Esophagus muscularis mucosa (tissue), 4 donors: ENCODE results near the gene SLC10A6. TPM values are rescaled to one million over a fixed set of nuclear protein-coding genes. Genes with fewer than 3 reads are reported as not detected.

Source experiments
- DNase-seq: peaks from one replicate; pipeline ENCODE4 v3.0.0-alpha.2; 2017; ENCODE audit errors: extremely low spot score
- H3K27ac ChIP-seq, 4 donors: fragments of 200-600 bp; sonication (generic); replicated peaks in 1 of 4; 1 replicate in 3 of 4; 2 replicates in 1 of 4; pipeline ENCODE4 v1.5.1; 2016 to 2019; ENCODE audit warnings: mild to moderate bottlenecking in 1 of 4
- H3K27me3 ChIP-seq, 4 donors: fragments of 200-600 bp; sonication (generic); one replicate each; pipeline versions ENCODE4 v1.5.1 to v1.6.0; 2016 to 2019
- H3K36me3 ChIP-seq, 4 donors: fragments of 200-600 bp; sonication (generic); one replicate each; pipeline ENCODE4 v1.5.1; 2016 to 2019
- H3K4me1 ChIP-seq, 4 donors: fragments of 200-600 bp; sonication (generic); one replicate each; pipeline ENCODE4 v1.5.1; 2016 to 2019
- H3K4me3 ChIP-seq, 4 donors: fragments of 200-600 bp; sonication (generic); 1 replicate in 2 of 4; 2 replicates in 2 of 4; pipeline ENCODE4 v1.5.1; 2016 to 2019; ENCODE audit warnings: mild to moderate bottlenecking in 4 of 4, moderate library complexity in 1 of 4
- H3K9me3 ChIP-seq, 4 donors: fragments of 200-600 bp; sonication (generic); 1 replicate in 3 of 4; 2 replicates in 1 of 4; pipeline ENCODE4 v1.5.1; 2016 to 2019
- CTCF ChIP-seq, 3 experiments: fragments of 200-600 bp in 2 of 3; fragments of 450-650 bp in 1 of 3; sonication (generic) in 2 of 3; IDR thresholded peaks; one replicate each; pipeline ENCODE4 v1.5.1; 2017 to 2019; ENCODE audit warnings: antibody characterized with exemption in 3 of 3, mild to moderate bottlenecking in 2 of 3, moderate library complexity in 1 of 3
- EP300 ChIP-seq: sonication (generic); formaldehyde crosslinking; IDR thresholded peaks from one replicate; pipeline ENCODE4 v1.6.1; 2017; ENCODE audit warnings: antibody characterized with exemption
- POLR2A ChIP-seq: fragments of 450-650 bp; IDR thresholded peaks from one replicate; pipeline ENCODE4 v1.6.1; 2017; ENCODE audit warnings: antibody characterized with exemption, moderate library complexity, mild to moderate bottlenecking, low read depth
- POLR2AphosphoS5 ChIP-seq, 2 donors: sonication (generic); formaldehyde crosslinking; IDR thresholded peaks; one replicate each; pipeline ENCODE4 v1.6.1; 2017; ENCODE audit warnings: antibody characterized with exemption in 2 of 2
- WGBS: methylation state at CpG from one replicate; pipeline ENCODE4 v1.1.5; 2018; 5-methylcytosine and 5-hydroxymethylcytosine counted together
- intact Hi-C: fragments of 100-400 bp; cut with DNase I; formaldehyde crosslinking; loops from one replicate; pipeline ENCODE4 v1.15.1; 2023
- total RNA-seq, 4 donors: library from RNA; depleted of rRNA; stranded (reverse); fragments of >200 nt; gene quantifications; one replicate each; pipeline versions ENCODE4 v1.1.0 to v1.2.1, GENCODE V29; 2016

SLC10A6 gene
- total RNA-seq, 4 donors from 2014 or later, result 1.8 to 8.4 (median 3.4) TPM; not detected in 1

DNA sequence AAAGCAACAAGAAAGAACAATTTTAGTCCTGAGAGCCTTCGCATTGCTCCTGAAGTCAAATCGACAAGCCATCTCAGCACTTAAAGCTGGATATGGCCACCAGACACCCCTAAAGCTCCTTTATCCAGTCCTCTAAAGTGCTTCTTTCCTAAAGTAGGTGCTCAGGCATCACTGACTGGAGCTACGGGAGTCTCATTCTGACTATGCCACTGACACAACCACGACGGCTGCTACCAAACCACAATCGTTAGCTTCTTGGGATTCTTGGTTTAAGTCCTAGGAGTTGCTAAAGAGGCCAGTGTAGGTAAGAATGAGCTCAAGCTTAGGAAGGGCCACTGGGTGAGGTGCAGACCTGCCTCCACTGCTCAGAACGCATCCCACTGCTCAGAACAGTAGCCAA, 1.0 kb downstream of the SLC10A6 start:
- DNase-seq, result no peak
- Histone ChIP-seq H3K27me3 (no peaks in the 10 kb centered on the region), H3K4me3 (peak overlapping the region; percentile 25 to 35 (median 30)), H3K27ac (peak overlapping the region; percentile 25 to 63 (median 32)), H3K9me3 (no peaks in the 10 kb centered on the region), H3K4me1 (peaks cover 0 to 17% (median 6%) of the 10 kb centered on the region in 4 donors), H3K36me3 (no peaks in the 10 kb centered on the region)
- TF ChIP-seq POLR2A (no peak), POLR2AphosphoS5 (IDR thresholded peaks at IDR 0.05) (no peak), EP300 (no peak), CTCF (IDR thresholded peaks at IDR 0.05) (no peak)
- intact Hi-C loops, result no loop called here
- WGBS, result 52% methylated on average over 3 of the region's 7 CpGs

GRCh38 chr4:86847571-86847970, 1.6 kb downstream of the SLC10A6 start:
- H3K27ac ChIP-seq, result peak overlapping the region in 1 of 4 donors; percentile 63
- TF ChIP-seq POLR2A, result no peak
- no peak for TF ChIP-seq CTCF (IDR thresholded peaks at IDR 0.05)
- TF ChIP-seq EP300, result no peak
- no peak for TF ChIP-seq POLR2AphosphoS5 (IDR thresholded peaks at IDR 0.05)
- H3K27me3 ChIP-seq, result no peaks in the 10 kb centered on the region
- intact Hi-C loops, result no loop called here
- DNase-seq, result no peak
- peaks cover 0 to 17% (median 6%) of the 10 kb centered on the region in 4 donors for H3K4me1 ChIP-seq
- WGBS, result 76% methylated on average over 4 of the region's 4 CpGs
- peak overlapping the region; percentile 25 to 35 (median 30) for H3K4me3 ChIP-seq
- H3K9me3 ChIP-seq, result no peaks in the 10 kb centered on the region
- H3K36me3 ChIP-seq, result no peaks in the 10 kb centered on the region

DNA sequence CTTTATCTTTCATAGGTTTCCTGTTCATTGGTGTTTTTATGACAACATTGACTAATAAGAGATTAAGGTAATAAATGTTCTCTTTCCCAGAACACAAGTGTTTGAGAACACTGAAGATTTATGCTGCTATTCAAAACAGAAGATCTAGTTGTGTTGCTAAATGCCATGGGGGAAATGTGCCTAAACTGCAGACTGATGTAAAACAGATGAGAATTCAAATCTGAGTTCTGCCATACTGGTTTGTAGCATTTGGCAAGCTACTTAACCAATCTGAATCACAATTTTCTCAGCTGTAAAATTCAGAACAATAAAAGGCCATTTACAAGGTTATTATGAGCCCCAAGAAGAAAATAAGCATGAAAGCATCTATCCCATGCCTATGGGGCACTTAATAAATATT, 2.3 kb downstream of the SLC10A6 start:
- H3K36me3 ChIP-seq, result no peaks in the 10 kb centered on the region
- no peak for DNase-seq
- H3K27me3 ChIP-seq, result no peaks in the 10 kb centered on the region
- peaks cover 0 to 17% (median 6%) of the 10 kb centered on the region in 4 donors for H3K4me1 ChIP-seq
- intact Hi-C loops, result no loop called here
- no peak overlapping the region for H3K27ac ChIP-seq
- H3K9me3 ChIP-seq, result no peaks in the 10 kb centered on the region
- TF ChIP-seq EP300 (no peak), POLR2A (no peak), POLR2AphosphoS5 (IDR thresholded peaks at IDR 0.05) (no peak), CTCF (IDR thresholded peaks at IDR 0.05) (no peak)
- H3K4me3 ChIP-seq, result peak overlapping the region in 3 of 4 donors; percentile 25 to 35 (median 30)

DNA sequence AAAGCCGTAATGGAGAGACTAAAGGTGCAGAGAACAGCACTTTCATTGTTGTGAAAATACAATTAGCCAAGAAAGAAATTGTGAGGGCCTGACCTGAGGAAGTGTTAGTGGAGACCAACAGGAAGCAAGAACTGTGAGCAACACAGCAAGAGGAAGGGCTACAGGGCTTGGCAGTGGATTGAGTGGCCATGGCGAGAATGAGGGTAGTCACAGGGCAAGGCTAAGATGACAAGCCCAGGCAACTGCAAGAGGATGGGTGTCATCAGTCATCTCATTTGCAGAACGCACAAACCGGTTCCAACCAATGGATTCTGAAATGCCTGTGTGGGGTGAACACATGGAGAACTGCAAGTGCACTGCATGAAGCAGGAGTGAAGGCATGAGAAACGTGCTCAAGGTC, 3.6 kb downstream of the SLC10A6 start:
- Histone ChIP-seq H3K4me1 (peaks cover 0 to 17% (median 6%) of the 10 kb centered on the region in 4 donors), H3K36me3 (no peaks in the 10 kb centered on the region), H3K27ac (no peak overlapping the region), H3K27me3 (no peaks in the 10 kb centered on the region), H3K9me3 (no peaks in the 10 kb centered on the region), H3K4me3 (no peak overlapping the region)
- no peak for DNase-seq
- 82% methylated on average over 5 of the region's 5 CpGs for WGBS
- TF ChIP-seq CTCF (IDR thresholded peaks at IDR 0.05) (no peak), POLR2AphosphoS5 (IDR thresholded peaks at IDR 0.05) (no peak), EP300 (no peak), POLR2A (no peak)
- intact Hi-C loops, result no loop called here

DNA sequence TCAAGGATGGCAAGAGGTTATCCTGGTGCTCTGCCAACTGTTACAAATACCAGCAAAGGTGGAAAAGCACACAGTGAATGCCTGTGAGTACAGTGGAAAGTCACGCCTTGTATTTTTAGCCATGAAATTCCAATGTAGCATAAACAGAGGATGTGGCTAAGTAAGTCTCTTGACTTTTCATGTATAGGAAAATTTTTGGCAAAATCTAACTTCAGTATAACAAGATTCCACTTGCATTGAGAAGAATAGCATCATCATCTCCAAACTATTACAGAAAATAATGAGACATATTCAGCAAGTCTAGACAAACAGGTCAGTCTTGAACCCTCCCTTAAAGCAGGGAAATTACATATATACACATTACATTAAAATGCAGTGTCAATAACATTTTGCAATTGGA, 7.9 kb downstream of the SLC10A6 start:
- H3K27me3 ChIP-seq, result no peaks in the 10 kb centered on the region
- intact Hi-C loops, result no loop called here
- 89% methylated on average over 1 of the region's 1 CpG for WGBS
- TF ChIP-seq POLR2A, result no peak
- no peak for TF ChIP-seq EP300
- no peak for TF ChIP-seq CTCF (IDR thresholded peaks at IDR 0.05)
- TF ChIP-seq POLR2AphosphoS5 (IDR thresholded peaks at IDR 0.05), result no peak
- no peak overlapping the region for H3K27ac ChIP-seq
- no peak for DNase-seq
- H3K4me1 ChIP-seq, result peaks cover 0 to 23% (median 14%) of the 10 kb centered on the region in 4 donors
- H3K4me3 ChIP-seq, result no peak overlapping the region
- H3K36me3 ChIP-seq, result no peaks in the 10 kb centered on the region
- H3K9me3 ChIP-seq, result no peaks in the 10 kb centered on the region
